Osteocyte (in vitro differentiated cells): ENCODE results near the gene IMPG2. TPM values are rescaled to one million over a fixed set of nuclear protein-coding genes. Genes with fewer than 3 reads are reported as not detected.

Experiments
- DNase-seq: peaks from one replicate; pipeline ENCODE4 v3.0.0; 2021; ENCODE audit warnings: mixed read lengths; ENCODE audit not compliant: unreplicated experiment; ENCODE audit errors: extremely low spot score
- H3K27ac Mint-ChIP-seq: one replicate; pipeline ENCODE4 v1.8.0; 2021; ENCODE audit warnings: mild to moderate bottlenecking, mixed read lengths; ENCODE audit not compliant: unreplicated experiment
- H3K27me3 Mint-ChIP-seq: one replicate; pipeline ENCODE4 v1.8.0; 2021; ENCODE audit warnings: mixed read lengths; ENCODE audit not compliant: unreplicated experiment
- H3K36me3 Mint-ChIP-seq: one replicate; pipeline ENCODE4 v1.8.0; 2021; ENCODE audit warnings: mixed read lengths; ENCODE audit not compliant: unreplicated experiment
- H3K4me1 Mint-ChIP-seq: one replicate; pipeline ENCODE4 v1.8.0; 2021; ENCODE audit warnings: mixed read lengths; ENCODE audit not compliant: unreplicated experiment
- H3K4me3 Mint-ChIP-seq: one replicate; pipeline ENCODE4 v1.8.0; 2021; ENCODE audit warnings: mild to moderate bottlenecking, moderate library complexity, mixed read lengths; ENCODE audit not compliant: unreplicated experiment
- H3K9me3 Mint-ChIP-seq: one replicate; pipeline ENCODE4 v1.8.0; 2021; ENCODE audit warnings: mixed read lengths; ENCODE audit not compliant: unreplicated experiment
- CTCF ChIP-seq: fragments of 200-600 bp; sonication (generic); IDR thresholded peaks from 2 replicates; pipeline ENCODE4 v1.5.0; 2021; ENCODE audit warnings: antibody characterized with exemption, mild to moderate bottlenecking, moderate library complexity
- total RNA-seq: library from RNA; stranded (reverse); gene quantifications from 2 replicates; pipeline ENCODE4 v1.2.1, GENCODE V29; 2021

The IMPG2 gene
- total RNA-seq, 1 donor from 2014 or later = 0.73 TPM

GRCh38 chr3:101248736-101249135 lies 71.6 kb downstream of the IMPG2 start:
- Mint-ChIP-seq H3K4me1 (no peaks in the 10 kb centered on the region), H3K4me3 (no peak overlapping the region), H3K36me3 (peaks cover 22% of the 10 kb centered on the region), H3K9me3 (no peaks in the 10 kb centered on the region), H3K27ac (no peak overlapping the region), H3K27me3 (no peaks in the 10 kb centered on the region)
- no peak for DNase-seq
- TF ChIP-seq CTCF = no peak

DNA sequence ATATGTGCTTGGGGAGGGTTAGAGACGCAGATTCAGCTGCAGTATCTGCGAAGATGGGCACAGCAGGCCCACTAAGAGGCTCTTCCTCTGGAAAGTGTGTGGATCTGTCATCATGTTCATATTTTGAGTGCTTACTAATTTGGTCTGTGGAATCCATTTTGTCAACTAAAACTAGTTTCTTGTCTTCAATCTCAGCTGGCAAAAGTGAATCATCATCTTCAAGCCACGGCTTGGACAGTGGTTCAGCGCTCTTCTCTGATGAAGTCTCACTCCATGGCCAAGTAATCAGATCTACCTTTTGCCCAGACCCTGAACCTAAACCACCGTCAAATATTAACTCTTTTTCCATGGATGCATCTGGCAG lies 76.2 kb downstream of the IMPG2 start:
- Mint-ChIP-seq H3K4me3 (no peak overlapping the region), H3K9me3 (no peaks in the 10 kb centered on the region), H3K27me3 (no peaks in the 10 kb centered on the region), H3K36me3 (peaks cover 22% of the 10 kb centered on the region), H3K4me1 (no peaks in the 10 kb centered on the region), H3K27ac (no peak overlapping the region)
- DNase-seq = no peak
- no peak for TF ChIP-seq CTCF

DNA sequence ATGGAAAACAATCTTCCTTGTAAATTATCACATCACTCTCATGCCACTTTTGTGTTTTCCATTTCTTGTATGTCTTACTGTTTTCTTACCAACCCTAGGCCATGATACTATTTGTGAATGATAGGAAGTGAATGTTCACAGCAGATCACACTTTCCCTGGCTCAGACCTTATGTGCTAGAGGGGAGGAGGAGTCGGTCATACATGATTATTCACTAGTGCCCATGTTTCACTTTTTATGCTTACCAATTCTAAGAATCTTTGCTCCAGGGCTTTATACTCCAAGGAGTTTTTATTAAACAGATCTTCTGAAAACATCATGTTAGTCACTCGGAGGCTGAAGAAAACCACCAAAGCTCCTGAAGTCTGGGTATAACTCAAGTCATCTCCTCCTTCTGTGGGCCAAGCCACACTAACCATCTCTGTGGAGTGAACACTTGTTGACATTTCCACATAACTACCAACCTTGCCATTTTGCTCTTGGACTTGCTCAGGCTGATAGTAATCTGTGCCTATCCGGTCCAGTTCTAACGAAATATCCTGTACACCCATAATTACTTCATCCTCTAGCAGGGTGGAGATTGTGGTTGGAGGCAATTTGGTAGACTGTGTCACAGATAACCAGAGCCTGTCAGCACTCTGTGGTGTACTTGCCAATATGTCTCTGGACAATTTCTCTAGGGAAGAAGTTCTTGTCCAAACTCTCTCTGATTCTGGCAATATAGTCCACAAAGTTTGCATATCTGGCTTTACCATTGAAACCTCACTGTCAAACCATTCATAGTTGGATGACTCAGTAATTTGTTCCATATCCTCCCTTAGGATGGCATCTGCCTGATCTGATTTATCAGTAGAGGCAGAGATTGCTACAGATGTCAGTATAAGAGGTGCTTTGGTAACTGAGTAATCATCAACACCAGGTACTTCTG lies 76.8 kb downstream of the IMPG2 start:
- H3K4me3 Mint-ChIP-seq = no peak overlapping the region
- TF ChIP-seq CTCF = no peak
- H3K27me3 Mint-ChIP-seq = no peaks in the 10 kb centered on the region
- peaks cover 22% of the 10 kb centered on the region for H3K36me3 Mint-ChIP-seq
- H3K9me3 Mint-ChIP-seq = no peaks in the 10 kb centered on the region
- DNase-seq = no peak
- no peak overlapping the region for H3K27ac Mint-ChIP-seq
- no peaks in the 10 kb centered on the region for H3K4me1 Mint-ChIP-seq

DNA sequence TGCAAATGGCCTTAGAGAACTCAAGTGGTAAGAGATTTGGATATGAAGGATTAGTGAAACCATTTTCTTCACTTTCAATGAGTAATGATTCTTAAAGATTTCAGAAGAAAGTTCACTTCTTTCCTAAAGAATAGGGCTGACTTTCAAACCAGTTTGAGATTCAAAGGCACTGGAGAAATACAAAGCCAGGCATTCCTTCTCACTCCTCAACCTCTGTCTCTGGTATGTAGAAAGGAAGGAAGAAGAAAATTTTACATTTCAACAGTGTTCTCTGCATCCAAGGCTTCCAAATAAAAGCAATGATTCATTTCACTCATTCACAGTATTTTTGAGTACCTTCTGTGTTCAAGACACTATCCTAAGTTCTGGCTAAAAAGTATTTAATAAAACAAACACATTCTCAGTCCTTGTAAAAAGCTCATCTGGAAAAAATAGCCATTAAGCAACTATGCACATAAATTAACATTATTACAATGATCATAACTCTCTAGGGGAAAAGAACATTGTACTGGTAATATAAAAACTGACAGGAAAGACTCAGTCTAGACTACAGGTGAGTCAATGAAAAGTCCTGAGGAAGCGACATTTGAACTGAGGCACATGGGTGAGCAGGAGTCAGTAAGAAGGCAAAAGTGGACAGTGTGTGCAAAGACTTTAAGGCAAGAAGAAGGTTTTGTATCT lies 79.5 kb downstream of the IMPG2 start:
- no peaks in the 10 kb centered on the region for H3K4me1 Mint-ChIP-seq
- H3K27me3 Mint-ChIP-seq = no peaks in the 10 kb centered on the region
- TF ChIP-seq CTCF = no peak
- no peaks in the 10 kb centered on the region for H3K9me3 Mint-ChIP-seq
- H3K36me3 Mint-ChIP-seq = peaks cover 26% of the 10 kb centered on the region
- DNase-seq = no peak
- no peak overlapping the region for H3K4me3 Mint-ChIP-seq
- no peak overlapping the region for H3K27ac Mint-ChIP-seq

GRCh38 chr3:101235048-101235447 lies 85.3 kb downstream of the IMPG2 start:
- Mint-ChIP-seq H3K4me1 (no peaks in the 10 kb centered on the region), H3K27ac (no peak overlapping the region), H3K4me3 (no peak overlapping the region), H3K36me3 (peaks cover 6% of the 10 kb centered on the region), H3K9me3 (no peaks in the 10 kb centered on the region), H3K27me3 (no peaks in the 10 kb centered on the region)
- no peak for DNase-seq
- no peak for TF ChIP-seq CTCF
